Fibroblast of lung (primary cell): ENCODE measurements around the gene TUBB4B. TPM values are rescaled to one million over a fixed set of nuclear protein-coding genes. Genes with fewer than 3 reads are reported as not detected.

Experiments
- DNase-seq, 2 donors: peaks; one replicate each; pipeline versions ENCODE4 v3.0.0 to v3.0.0-alpha.2; 2010; ENCODE audit warnings: low read depth in 2 of 2
- H2AFZ ChIP-seq: 2 replicates; pipeline ENCODE4 v1.5.1; 2012; ENCODE audit warnings: low read length, control low read depth, inconsistent platforms
- H3K27ac ChIP-seq: 2 replicates; pipeline ENCODE4 v1.5.1; 2011; ENCODE audit warnings: low read length, control low read depth; ENCODE audit not compliant: insufficient read depth
- H3K27me3 ChIP-seq: 2 replicates; pipeline ENCODE4 v1.5.1; 2011; ENCODE audit warnings: mild to moderate bottlenecking, low read length; ENCODE audit not compliant: control insufficient read depth, insufficient read depth
- H3K36me3 ChIP-seq: 2 replicates; pipeline ENCODE4 v1.5.1; 2011; ENCODE audit warnings: low read length; ENCODE audit not compliant: control insufficient read depth, insufficient read depth
- H3K4me1 ChIP-seq: 2 replicates; pipeline ENCODE4 v1.5.1; 2011; ENCODE audit warnings: low read length; ENCODE audit not compliant: control insufficient read depth, insufficient read depth; ENCODE audit errors: extremely low read depth
- H3K4me2 ChIP-seq: 2 replicates; pipeline ENCODE4 v1.5.1; 2011; ENCODE audit warnings: low read length, control low read depth; ENCODE audit not compliant: insufficient read depth; ENCODE audit errors: extremely low read depth
- H3K4me3 ChIP-seq, 4 experiments: fragments of 200-600 bp in 1 of 4; sonication (generic) in 1 of 4; replicated peaks in 1 of 4; 2 replicates each; pipeline ENCODE4 v1.5.1; 2011 to 2016; ENCODE audit warnings: low read length in 4 of 4, low read depth in 3 of 4, mild to moderate bottlenecking in 3 of 4, control low read depth in 2 of 4, inconsistent platforms in 1 of 4, mixed read lengths in 1 of 4; ENCODE audit not compliant: insufficient read depth in 1 of 4; ENCODE audit errors: control extremely low read depth in 1 of 4
- H3K79me2 ChIP-seq: 2 replicates; pipeline ENCODE4 v1.5.1; 2012; ENCODE audit warnings: mild to moderate bottlenecking, low read length, inconsistent platforms; ENCODE audit not compliant: control insufficient read depth, insufficient read depth
- H3K9ac ChIP-seq: 2 replicates; pipeline ENCODE4 v1.5.1; 2011; ENCODE audit warnings: mild to moderate bottlenecking, low read length, control low read depth; ENCODE audit not compliant: insufficient read depth
- H3K9me3 ChIP-seq: 2 replicates; pipeline ENCODE4 v1.5.1; 2012; ENCODE audit warnings: low read depth, low read length; ENCODE audit not compliant: control insufficient read depth, insufficient read depth
- H4K20me1 ChIP-seq: 2 replicates; pipeline ENCODE4 v1.5.1; 2011; ENCODE audit warnings: low read length; ENCODE audit not compliant: control insufficient read depth, insufficient read depth; ENCODE audit errors: extremely low read depth
- CTCF ChIP-seq, 2 donors: IDR thresholded peaks in 1 of 2; conservative IDR thresholded peaks in 1 of 2; 1 replicate in 1 of 2; 2 replicates in 1 of 2; pipeline ENCODE4 v1.5.1; 2011 to 2012; ENCODE audit warnings: low read length in 2 of 2, control low read depth in 1 of 2, inconsistent platforms in 1 of 2, low read depth in 1 of 2, mild to moderate bottlenecking in 1 of 2
- EZH2 ChIP-seq: IDR thresholded peaks from 2 replicates; pipeline ENCODE4 v1.5.1; 2012; ENCODE audit warnings: low read length, control low read depth, mild to moderate bottlenecking; ENCODE audit errors: missing control alignments
- polyA plus RNA-seq, 2 donors: library from polyadenylated mRNA; depleted of rRNA in 1 of 2; stranded (reverse) in 1 of 2; unstranded in 1 of 2; fragments of >200 nt; gene quantifications; 2 replicates each; pipeline ENCODE4 v1.2.1, GENCODE V29; 2011 to 2012; ENCODE audit warnings: missing spikeins in 1 of 2
- total RNA-seq: library from RNA; depleted of rRNA; stranded (reverse); fragments of >200 nt; gene quantifications from 2 replicates; pipeline ENCODE4 v1.2.1, GENCODE V29; 2014

TUBB4B gene
- total and polyA plus RNA-seq, 2 donors (not counting 1 experiment from before 2014, with no cell fraction given): 111 to 332 TPM

GRCh38 chr9:137275203-137275587 lies 34.1 kb downstream of the TUBB4B start:
- no peak for TF ChIP-seq CTCF (conservative IDR thresholded peaks at IDR 0.05 in 1 of 2, IDR thresholded peaks at IDR 0.05 in 1 of 2; ENCODE audit: low read depth in 1 of 2, low read length in 2 of 2)
- no peak for TF ChIP-seq EZH2
- no peak overlapping the region for H3K4me3 ChIP-seq
- H3K4me1 ChIP-seq: peaks cover 10% of the 10 kb centered on the region
- H3K27ac ChIP-seq: no peak overlapping the region
- H3K9ac ChIP-seq: no peak overlapping the region
- no peak for DNase-seq
- no peak overlapping the region for H2AFZ ChIP-seq
- H3K9me3 ChIP-seq: no peaks in the 10 kb centered on the region
- no peak overlapping the region for H3K4me2 ChIP-seq
- no peaks in the 10 kb centered on the region for H4K20me1 ChIP-seq
- H3K79me2 ChIP-seq: peaks cover 19% of the 10 kb centered on the region
- H3K36me3 ChIP-seq: peaks cover 34% of the 10 kb centered on the region
- H3K27me3 ChIP-seq: no peaks in the 10 kb centered on the region

- no peak overlapping the region for H3K9ac ChIP-seq
- H3K27ac ChIP-seq: no peak overlapping the region
- no peak overlapping the region for H3K4me2 ChIP-seq
- TF ChIP-seq CTCF (conservative IDR thresholded peaks at IDR 0.05 in 1 of 2, IDR thresholded peaks at IDR 0.05 in 1 of 2; ENCODE audit: low read depth in 1 of 2, low read length in 2 of 2) (no peak), EZH2 (no peak)
- peaks cover 24% of the 10 kb centered on the region for H3K79me2 ChIP-seq
- no peak overlapping the region for H3K4me3 ChIP-seq
- H3K9me3 ChIP-seq: no peaks in the 10 kb centered on the region
- H3K36me3 ChIP-seq: peaks cover 34% of the 10 kb centered on the region
- no peak for DNase-seq
- no peaks in the 10 kb centered on the region for H4K20me1 ChIP-seq
- peaks cover 10% of the 10 kb centered on the region for H3K4me1 ChIP-seq
- H2AFZ ChIP-seq: no peak overlapping the region
- no peaks in the 10 kb centered on the region for H3K27me3 ChIP-seq
Measured at GRCh38 chr9:137275588-137276472, 34.7 kb downstream of the TUBB4B start.

- DNase-seq: peak; percentile 45 to 77
- peak overlapping the region; percentile 67 to 86 (median 73) for H3K4me3 ChIP-seq
Measured at GRCh38 chr9:137276473-137277328, 35.6 kb downstream of the TUBB4B start.

More at GRCh38 chr9:137276473-137277328, 35.6 kb downstream of the TUBB4B start:
- H3K9me3 ChIP-seq: no peaks in the 10 kb centered on the region
- H3K9ac ChIP-seq: peak overlapping the region; percentile 29
- peak overlapping the region; percentile 82 for H3K27ac ChIP-seq
- no peak for TF ChIP-seq EZH2
- no peak for TF ChIP-seq CTCF (conservative IDR thresholded peaks at IDR 0.05 in 1 of 2, IDR thresholded peaks at IDR 0.05 in 1 of 2; ENCODE audit: low read depth in 1 of 2, low read length in 2 of 2)
- H3K36me3 ChIP-seq: peaks cover 28% of the 10 kb centered on the region
- peaks cover 10% of the 10 kb centered on the region for H3K4me1 ChIP-seq
- no peaks in the 10 kb centered on the region for H3K27me3 ChIP-seq
- H3K79me2 ChIP-seq: peaks cover 24% of the 10 kb centered on the region
- H3K4me2 ChIP-seq: peak overlapping the region; percentile 81
- no peaks in the 10 kb centered on the region for H4K20me1 ChIP-seq
- no peak overlapping the region for H2AFZ ChIP-seq
